Measurements from ENCODE around the gene FAM228B. TPM values are rescaled to one million over a fixed set of nuclear protein-coding genes. Genes with fewer than 3 reads are reported as not detected.

The FAM228B gene
- total RNA-seq, 2 experiments from 2014 or later: 7.9 to 8.7 TPM

GRCh38 chr2:24214880-24215279, 91.6 kb downstream of the FAM228B start:
- Mint-ChIP-seq H3K4me1 (peaks cover 6% of the 10 kb centered on the region), H3K36me3 (ENCODE audit: low read depth) (peaks cover 14% of the 10 kb centered on the region), H3K27ac (peak overlapping the region; percentile 83), H3K27me3 (no peaks in the 10 kb centered on the region), H3K4me3 (no peak overlapping the region), H3K9me3 (no peaks in the 10 kb centered on the region)
- DNase-seq: no peak
- ChIA-PET POLR2A (no interaction called here), CTCF (no interaction called here)

Other genes starting within 250 kb of the FAM228B start
- 10 to 100 TPM; 24.7 to 25.6 TPM for gene ATAD2B, start 196.3 kb upstream of the FAM228B start, total RNA-seq
- gene UBXN2A, start 183.0 kb upstream of the FAM228B start, total RNA-seq: 10 to 100 TPM in 1 of 2 experiments, 1 to 10 TPM in 1; 9.6 to 11.9 TPM
- not detected for gene MFSD2B, start 113.4 kb upstream of the FAM228B start, total RNA-seq
- gene WDCP, start 76.1 kb upstream of the FAM228B start, total RNA-seq: 10 to 100 TPM; 16.3 to 21.8 TPM
- 1 to 10 TPM; 1.0 to 1.9 TPM for gene FKBP1B, start 73.7 kb upstream of the FAM228B start, total RNA-seq
- gene SF3B6, start 47.1 kb upstream of the FAM228B start, total RNA-seq: 10 to 100 TPM; 82.3 to 88.5 TPM
- gene TP53I3, start 38.6 kb upstream of the FAM228B start, total RNA-seq: 1 to 10 TPM; 2.5 to 2.7 TPM
- not detected for gene PFN4, start 135 bp upstream of the FAM228B start, total RNA-seq
- gene FAM228A, start 51.6 kb downstream of the FAM228B start, total RNA-seq: under 1 TPM in 1 of 2 experiments, not detected in 1; 0.23 TPM
- 10 to 100 TPM; 72.8 to 76.6 TPM for gene ITSN2, start 237.1 kb downstream of the FAM228B start, total RNA-seq

Data from activated CD4-positive, alpha-beta T cell treated with anti-CD3 and anti-CD28 coated beads, Interleukin-2, amount 10 ng/mL, durations not matched to agents 7 days and 5 days (primary cell).